ENCODE results near the gene RAB7A.

- TF ChIP-seq CTCF (conservative IDR thresholded peaks at IDR 0.05; ENCODE audit: low read depth, low read length) = no peak
- TF ChIP-seq EZH2 (IDR thresholded peaks at IDR 0.05; ENCODE audit: borderline replicate concordance, low read depth, low read length, poor library complexity, severe bottlenecking) = no peak
Measured at GRCh38 chr3:128697341-128697740, 28.6 kb upstream of the RAB7A start.
